DLD1 (cell line): ENCODE results near the gene IRAG1.
"Not testable (repeated sequence)": the region's sequence is repeated elsewhere in the genome, so short reads cannot be mapped to it uniquely, and the experiment has no call there.

Experiments used
- in situ Hi-C: cut with HindIII; loops from 2 replicates; pipeline ENCODE4 v1.10.0; 2017; ENCODE audit warnings: low sequenced_read_pairs

IRAG1 gene

DNA sequence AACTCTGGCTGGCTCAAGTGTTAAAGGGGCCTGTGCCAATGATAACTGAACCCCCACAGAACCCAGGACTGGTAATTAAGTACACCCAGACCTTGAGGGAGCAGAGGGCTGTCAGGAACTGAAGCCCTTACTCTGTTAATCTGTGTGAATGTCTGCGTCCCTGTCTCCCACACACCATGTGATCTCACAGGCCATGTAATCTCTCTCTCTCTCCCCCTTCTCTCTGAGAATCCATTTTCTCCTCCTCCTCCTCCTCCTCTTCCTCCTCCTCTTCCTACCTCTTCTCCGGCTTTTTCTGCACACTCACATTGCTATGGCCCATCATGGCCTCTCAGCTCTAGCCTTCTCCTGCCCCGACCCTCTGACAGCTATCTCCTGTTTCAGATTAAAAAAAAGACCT is 14.6 kb upstream of the IRAG1 start:
- in situ Hi-C loops: no loop called here

DNA sequence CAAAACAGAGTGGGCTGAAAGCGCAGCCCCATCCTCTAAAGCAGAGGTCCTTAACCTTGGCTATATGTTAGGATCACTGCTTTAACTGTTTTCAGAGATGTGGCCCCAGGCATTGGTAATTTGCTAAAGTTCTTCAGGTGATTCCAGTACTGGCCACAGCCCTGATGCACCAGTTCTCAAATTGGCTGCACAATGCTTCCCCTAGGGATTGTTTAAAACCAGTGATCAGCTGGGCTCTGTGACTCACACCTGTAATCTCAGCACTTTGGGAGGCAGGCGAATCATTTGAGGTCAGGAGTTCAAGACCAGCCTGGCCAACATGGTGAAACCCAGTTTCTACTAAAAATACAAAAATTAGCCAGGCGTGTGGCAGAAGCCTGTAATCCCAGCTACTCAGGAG is 8.4 kb upstream of the IRAG1 start:
- in situ Hi-C loops: no loop called here

DNA sequence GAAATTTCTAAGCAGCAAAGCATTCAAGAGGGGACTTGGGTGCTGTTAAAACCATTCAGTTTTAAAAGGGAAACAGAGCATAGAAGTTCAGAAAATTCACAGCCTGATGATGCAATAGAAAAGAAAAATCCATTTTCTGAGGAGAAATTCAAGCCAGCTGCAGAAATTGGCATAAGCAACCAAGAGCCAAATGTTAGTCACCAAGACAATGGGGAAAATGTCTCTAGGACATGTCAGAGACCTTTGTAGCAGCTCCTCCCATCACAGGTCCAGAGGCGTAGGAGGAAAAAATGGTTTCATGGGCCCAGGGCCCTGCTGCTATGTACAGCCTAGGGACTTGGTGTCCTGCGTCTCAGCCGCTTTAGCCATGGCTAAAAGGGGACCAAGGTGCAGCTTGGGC is 5.5 kb upstream of the IRAG1 start:
- in situ Hi-C loops: no loop called here

DNA sequence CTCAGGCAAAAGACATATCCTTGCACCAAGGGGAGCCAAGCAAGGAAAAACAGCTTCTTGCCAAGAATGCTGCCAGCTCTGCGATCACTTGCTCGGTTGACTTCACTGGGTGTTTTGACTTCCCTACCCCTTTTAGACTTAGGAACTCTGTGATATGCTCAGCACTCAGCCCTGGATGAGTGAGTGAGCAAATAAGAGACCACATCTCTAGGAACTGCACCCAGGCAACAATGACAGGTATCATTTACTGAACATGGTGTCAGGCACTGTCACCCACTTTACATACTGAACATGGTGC is 3.7 kb upstream of the IRAG1 start:
- in situ Hi-C loops: no loop called here

DNA sequence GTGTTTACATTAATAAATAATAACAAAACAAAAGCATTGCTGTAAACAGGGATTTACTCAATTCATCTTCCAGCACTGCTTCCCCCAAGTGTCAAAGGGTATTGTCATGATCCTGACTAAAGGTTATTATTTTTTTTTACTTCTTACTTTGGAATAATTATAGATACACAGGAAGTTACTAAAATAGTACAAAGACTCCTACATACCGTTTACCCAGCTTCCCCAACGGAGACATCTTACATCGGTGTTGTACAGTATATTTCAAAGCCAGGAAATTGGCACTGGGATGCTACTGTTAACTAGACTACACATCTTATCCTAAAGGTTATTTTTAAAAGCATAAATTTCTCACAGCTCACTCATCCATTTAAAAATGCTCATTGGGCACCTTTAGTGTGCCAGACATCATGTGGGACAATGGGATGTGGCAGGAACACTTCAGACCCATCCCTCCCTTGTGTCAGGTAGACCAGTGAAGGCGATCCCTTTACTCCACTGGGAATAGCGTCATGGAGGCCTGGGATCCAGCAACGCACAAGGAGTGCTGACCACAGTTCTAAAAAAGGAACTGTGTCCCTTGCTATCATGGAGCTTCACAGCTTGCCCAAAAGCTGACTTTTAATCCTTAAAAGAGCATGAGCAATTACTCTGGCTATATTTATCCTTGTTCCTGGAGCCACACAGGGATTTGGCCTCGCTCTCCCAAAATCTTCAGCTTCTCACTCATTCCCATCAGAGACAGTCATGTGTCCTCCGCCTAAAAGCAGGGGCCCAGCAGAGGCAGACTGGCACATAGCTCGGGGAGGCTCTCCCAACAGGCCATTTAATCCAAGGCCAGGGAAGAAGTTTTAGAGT is 3.1 kb upstream of the IRAG1 start:
- in situ Hi-C loops: no loop called here

DNA sequence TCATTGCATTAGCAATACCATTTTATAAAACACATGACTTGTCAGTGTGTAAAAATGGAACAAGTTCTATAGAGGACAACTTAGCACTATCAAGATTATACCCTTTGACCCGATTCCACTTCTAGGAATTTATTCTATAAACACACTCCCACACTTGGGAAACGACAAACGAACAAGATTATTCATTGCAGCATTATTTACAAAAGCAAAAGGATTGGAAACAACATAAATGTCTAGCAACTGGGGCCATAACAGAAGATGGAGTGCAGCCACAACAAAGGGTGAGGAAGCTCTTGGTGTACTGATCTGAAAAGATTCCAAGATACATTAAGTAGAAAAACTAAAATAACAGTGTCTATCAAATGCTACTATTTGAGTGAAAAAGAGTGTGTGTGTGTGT is 2.3 kb upstream of the IRAG1 start:
- in situ Hi-C loops: no loop called here

DNA sequence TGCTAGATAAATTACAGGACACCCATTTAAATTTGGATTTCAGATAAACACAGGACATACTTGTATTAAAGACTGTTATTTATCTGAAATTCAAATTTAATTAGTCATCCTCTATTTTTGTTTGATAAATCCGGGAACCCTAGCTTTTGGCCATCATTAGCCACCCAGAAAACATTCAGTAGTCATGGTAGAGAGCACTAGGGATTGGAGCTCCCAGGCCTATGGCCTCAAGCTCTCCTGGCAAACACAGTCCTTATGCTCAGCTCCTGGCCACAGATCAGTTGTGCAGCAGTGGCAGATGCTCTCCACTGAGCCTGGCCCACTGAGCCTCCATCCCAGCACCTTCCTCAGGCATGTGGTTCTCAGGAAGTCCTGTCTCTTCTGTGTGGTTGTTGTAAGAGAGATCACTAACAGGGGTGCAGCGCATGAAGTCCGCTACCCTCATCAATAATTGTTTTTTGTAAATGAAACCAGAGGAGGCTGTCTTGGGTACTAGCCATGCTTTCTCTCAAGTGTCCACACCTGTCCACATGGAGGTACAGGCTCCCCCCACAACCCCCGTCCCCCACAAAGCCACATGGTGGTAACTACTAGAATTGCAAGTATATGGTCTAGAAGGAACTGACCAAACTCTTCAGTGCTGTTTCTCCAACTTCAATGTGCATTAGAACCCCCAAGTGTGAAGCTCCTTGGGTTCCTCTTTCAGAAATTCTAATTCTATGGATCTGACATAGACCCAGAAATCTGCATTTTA is 1.1 kb upstream of the IRAG1 start:
- in situ Hi-C loops: no loop called here

DNA sequence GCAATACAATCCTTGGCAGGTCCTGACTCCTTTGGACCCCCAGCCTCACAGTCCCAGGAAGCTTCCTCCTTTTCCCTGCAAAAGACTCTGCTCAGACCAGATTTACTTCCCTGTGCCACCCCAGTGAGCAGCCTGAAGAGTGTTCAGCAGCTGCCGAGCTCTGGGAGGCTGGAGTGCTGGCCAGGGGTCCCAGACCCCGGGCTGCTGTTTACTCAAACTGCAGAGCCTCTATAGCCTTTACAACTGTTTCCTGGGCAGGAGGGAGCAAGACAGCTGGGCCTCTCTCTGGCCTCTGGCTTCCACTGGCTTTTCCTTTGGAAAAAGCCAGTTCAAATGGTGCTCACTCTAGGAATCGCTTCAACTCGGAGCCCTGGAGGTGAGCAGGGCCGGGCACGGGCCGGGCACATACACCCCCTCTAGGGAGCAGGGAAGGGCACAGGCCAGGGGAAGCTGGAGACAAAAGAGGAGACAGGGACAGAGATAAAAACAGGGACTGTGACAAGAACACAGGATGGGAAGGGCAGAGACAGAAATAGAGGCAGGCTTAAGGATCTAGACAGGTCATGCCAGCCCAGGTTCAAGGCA is 932 bp downstream of the IRAG1 start:
- in situ Hi-C loops: no loop called here

DNA sequence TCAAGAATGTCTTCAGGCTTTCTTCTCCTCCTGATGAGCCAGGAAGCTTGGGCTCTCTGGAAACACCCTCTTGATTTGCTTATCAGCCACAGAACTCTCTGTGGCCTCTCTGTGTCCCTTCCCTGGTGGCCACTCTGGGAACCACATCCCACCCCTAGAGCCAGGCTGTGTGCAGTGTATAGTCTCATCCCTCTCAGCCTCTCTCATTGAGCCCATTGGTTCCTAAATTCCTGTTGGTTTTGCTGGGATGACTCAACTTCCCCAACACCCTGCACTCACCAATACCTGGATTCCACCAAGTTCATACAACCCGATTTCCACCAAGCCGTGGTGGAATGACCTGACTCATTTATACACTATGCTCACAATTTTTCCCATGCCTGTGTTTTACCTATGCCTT is 5.2 kb downstream of the IRAG1 start:
- in situ Hi-C loops: no loop called here

DNA sequence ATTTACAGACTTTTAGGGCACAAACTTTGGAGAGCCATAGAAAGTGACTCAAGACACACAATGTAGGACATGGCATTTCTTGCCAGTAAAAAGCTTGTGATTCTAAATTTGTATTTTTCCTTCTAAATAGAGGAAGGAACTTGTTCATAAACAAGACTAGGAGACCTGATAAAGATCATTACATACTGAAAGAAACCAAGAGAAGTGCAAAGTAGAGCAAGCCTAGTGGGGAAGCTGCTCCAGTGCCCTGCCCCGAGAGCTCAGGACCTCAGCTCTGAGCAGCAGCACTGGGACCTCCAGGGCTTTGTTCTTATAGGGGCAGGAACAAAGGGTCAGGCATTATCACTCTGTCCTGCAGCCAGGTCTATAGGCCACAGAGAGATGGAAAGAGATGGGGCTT is 7.2 kb downstream of the IRAG1 start:
- in situ Hi-C loops: no loop called here

DNA sequence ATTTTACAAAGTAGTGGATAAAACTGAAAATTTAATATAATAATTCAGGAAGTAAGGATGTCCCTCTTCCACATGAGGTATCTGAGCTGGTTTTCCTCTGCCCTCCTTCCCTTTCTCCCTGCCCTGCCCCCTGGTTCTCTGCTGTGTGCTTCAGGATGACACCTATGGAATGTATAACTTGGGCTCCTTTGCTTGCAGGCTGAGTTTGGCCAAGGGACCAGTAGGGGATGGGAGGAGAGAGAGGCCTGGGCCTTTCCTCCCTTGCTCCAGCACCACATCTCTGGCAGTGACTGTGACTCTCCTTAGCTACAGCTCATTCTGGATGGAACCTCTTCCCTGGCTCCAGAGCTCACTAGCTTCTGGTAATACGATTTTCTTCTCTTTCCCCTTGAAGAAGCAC is 10.1 kb downstream of the IRAG1 start:
- in situ Hi-C loops: no loop called here

DNA sequence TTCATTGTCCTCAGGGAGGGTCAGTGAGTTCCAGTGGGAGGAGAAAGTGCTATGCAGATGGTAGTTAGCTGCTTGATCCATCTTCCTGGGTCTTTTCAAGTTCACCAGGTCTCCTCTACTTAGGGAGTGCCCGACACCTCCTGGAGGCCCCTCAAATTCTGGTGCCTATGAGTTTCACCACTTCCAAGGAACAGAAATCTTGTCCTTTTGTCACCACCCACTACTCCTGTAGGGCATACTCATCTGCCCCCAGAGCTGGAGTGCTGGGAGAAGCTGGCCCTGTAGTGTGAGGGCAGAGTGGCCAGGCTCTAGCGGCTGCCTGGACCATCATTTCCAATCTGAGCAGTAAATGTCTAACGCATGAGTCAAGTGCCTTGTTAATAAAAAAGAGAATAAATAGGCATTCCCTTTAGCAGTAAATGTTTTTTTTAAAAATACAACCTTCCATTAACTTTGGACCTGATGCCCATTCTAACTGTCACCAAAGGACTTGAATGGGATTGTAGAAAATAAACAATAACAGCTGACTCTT is 12.5 kb downstream of the IRAG1 start:
- in situ Hi-C loops: no loop called here

DNA sequence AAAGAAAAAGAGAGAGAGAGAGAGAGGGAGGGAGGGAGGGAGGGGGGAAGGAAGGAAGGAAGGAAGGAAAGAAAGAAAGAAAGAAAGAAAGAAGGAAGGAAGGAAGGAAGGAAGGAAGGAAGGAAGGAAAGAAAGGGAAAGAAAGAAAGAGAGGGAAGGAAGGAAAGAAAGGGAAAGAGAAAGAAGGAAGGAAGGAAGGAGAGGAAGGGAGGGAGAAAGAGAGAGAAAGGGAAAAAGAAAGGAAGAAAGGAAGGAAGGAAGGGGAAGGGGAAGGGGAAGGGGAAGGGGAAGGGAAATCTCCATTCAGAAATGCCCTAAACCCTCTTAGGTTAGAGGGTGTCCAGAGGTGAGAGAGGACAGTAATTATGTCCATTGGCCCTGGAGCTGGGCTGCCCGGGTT is 13.3 kb downstream of the IRAG1 start:
- in situ Hi-C loops: not testable (repeated sequence)

DNA sequence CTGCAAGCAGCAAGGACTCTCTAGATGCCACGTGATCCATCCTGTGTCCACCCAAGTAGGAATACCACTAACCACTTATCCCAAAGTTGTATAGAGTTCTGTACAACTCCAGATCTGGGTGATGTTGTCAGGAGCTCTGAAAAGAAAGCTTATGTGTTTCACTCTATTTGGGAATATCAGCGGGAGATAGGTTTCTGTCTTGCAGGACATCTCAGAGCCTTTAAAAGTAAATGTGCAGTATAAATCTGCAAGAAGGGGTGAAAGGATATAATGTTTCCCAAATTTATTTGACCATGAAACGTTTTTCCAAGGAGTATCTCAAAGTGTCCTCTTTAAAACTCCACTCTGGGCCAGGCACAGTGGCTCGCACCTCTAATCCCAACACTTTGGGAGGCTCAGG is 13.9 kb downstream of the IRAG1 start:
- in situ Hi-C loops: loop anchor here (5.0 kb wide), 1 partner anchor 48 kb away; no protein-coding TSS in a partner anchor

DNA sequence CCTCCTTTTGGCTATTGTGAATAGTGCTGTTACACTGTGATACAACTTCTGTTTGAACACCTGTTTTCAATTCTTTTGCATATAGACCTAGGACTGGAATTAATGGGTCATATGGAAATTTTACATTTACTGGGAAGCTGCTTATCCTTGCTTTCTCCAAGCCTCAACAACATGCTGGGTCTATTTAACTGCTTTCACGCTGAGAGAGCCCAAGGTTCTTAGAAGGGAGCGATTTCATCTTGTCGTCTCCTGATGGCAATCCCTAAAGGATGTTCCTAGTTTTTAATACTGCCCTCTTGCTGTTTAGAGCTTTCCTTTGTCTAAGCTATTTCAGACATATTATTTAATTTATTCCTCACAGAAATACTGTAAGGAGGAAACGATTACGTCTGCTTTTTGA is 15.5 kb downstream of the IRAG1 start:
- in situ Hi-C loops: loop anchor here (5.0 kb wide), 1 partner anchor 49 kb away; no protein-coding TSS in a partner anchor

DNA sequence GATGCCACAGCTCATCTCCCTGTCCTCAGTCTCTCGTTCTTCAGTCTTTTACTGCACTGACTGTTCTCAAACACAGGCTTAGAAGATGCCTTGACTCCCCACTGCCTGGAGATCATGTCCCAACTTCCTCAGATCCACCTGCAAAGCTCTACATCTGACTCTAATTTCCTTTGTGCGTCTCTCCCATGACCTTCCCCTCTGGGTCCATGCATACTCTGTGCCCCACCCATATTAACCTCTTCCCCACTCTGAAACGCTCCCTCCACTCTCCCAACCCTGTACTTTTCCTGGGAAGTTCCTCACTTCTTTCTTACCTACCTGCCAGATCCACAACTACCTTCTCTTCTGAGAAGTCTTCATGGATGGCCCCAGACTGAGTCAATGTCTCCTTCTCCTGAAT is 16.6 kb downstream of the IRAG1 start:
- in situ Hi-C loops: loop anchor here (5.0 kb wide), 1 partner anchor 50 kb away; no protein-coding TSS in a partner anchor

DNA sequence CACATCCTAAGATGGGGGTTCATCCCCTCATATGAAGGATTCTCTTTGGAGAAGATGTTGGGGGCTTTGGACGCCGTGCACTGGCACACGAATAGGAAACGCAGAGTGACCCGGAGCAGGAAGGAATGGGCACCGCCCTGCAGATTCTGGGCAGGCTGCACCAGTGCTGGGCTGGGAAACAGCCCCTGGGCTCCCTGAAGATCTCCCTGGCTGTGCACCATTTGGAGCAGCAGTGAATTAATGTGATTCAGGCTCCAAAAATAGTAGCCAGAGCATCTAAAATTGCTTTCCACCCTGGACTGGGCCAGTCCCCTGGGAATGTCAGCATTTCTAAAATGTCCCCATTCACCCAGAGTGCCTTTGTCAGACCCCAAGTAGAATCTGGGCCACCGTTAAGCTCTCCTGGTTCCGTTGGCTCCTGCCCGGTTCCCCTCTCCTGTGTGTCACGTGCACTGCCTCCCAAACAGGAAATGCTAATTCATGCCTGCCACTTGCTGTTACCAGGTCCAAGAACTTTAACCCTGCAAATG is 18.6 kb downstream of the IRAG1 start:
- in situ Hi-C loops: loop anchor here (5.0 kb wide), 1 partner anchor 52 kb away; no protein-coding TSS in a partner anchor

DNA sequence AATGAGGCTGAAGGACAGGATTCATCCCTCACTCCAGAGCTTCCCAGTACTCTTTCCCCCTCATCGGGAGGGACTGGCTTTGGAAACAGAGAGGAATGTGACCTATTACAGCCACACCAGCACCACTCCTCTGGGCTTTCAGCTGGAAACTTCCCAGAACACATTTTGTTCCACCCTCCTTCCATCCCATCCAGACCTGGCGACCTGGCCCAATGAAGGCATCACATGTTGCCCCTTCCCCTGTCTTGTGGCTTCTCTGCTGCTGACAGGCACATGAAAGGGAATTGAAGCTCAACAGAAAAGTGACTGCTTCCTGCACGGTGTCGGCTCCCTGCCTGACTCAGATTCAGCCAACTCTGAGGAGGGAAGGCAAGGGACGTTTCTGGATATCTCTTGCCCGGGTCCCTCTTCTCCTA is 19.1 kb downstream of the IRAG1 start:
- in situ Hi-C loops: no loop called here

DNA sequence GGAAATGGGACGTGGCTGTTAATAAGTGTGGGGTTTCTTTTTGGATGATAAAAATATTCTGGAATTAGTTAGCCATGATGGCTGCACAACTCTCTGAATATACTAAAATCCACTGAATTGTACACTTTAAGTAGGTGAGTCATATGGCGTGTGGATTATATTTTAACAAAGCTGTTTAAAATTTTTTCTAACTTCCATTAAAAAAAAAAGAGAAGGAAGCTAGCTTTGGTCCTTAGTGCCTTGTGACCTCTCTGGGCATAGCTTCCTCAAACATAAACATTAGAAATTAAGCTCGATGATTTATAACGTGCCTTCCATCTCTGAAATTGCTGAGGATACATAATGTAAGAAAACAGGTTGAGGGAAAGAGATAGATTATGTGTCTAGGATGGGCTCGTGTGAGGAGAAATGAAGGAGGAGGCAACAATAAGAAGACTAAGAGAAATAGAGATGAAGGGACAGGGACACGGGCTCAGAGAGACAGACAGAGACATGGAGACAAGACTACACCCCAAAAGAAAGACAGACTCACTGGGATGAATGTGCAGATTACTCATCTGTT is 20.0 kb downstream of the IRAG1 start:
- in situ Hi-C loops: no loop called here

DNA sequence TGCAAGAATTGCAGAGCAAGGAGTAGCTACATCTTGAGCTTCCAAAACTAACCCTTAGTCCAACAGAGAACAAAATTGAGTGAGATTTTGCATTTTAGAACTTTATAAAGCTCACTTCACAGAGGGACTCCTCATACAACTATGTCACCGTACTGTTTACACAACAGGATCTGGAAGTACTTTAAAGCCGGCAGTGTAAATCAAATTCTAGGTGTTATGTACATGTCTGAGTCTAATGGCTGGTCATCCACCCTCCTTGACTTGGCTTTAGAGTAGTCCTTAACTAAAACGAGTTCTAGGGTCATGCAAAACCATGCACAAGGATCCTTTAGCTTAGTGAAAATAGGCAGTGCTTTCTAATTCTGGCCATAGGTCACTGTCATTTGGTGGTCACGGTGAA is 23.5 kb downstream of the IRAG1 start:
- in situ Hi-C loops: no loop called here
